Naive thymus-derived CD8-positive, alpha-beta T cell (primary cell): Measurements from ENCODE around the gene CASP3. TPM values are rescaled to one million over a fixed set of nuclear protein-coding genes. Genes with fewer than 3 reads are reported as not detected.
"Not testable (repeated sequence)": the region's sequence is repeated elsewhere in the genome, so short reads cannot be mapped to it uniquely, and the experiment has no call there.

Source experiments
- ATAC-seq, 2 donors: fragments of 150-1000 bp; cut with Tn5 transposase in 1 of 2; sonication (Bioruptor Pico), chemical (Tn5 transposase) in 1 of 2; 1 replicate in 1 of 2; 2 replicates in 1 of 2; pipeline ENCODE4 v1.10.0; 2021; ENCODE audit warnings: mild to moderate bottlenecking in 2 of 2, moderate library complexity in 2 of 2
- POLR2A ChIA-PET: fragments of 350-600 bp; sonication (Branson Sonifier 250); formaldehyde crosslinking; loops from one replicate; lab custom pipeline; 2021; ENCODE audit warnings: antibody characterized with exemption; lab: Charles Lee
- DNase-seq, 10 donors: peaks; one replicate each; pipeline versions ENCODE4 v3.0.0 to v3.0.0-alpha.2; 2020 to 2022
- H3K27ac Mint-ChIP-seq, 10 donors: one replicate each; pipeline ENCODE4 v1.8.0; 2020 to 2022; ENCODE audit warnings: mild to moderate bottlenecking in 10 of 10, mixed read lengths in 10 of 10, moderate library complexity in 4 of 10, inconsistent platforms in 1 of 10
- H3K27me3 Mint-ChIP-seq, 5 donors: one replicate each; pipeline ENCODE4 v1.8.0; 2021 to 2022; ENCODE audit warnings: mixed read lengths in 5 of 5
- H3K36me3 Mint-ChIP-seq, 3 donors: one replicate each; pipeline ENCODE4 v1.8.0; 2020 to 2022; ENCODE audit warnings: mixed read lengths in 3 of 3, mild to moderate bottlenecking in 2 of 3, inconsistent platforms in 1 of 3
- H3K4me1 Mint-ChIP-seq, 4 donors: one replicate each; pipeline ENCODE4 v1.8.0; 2021 to 2022; ENCODE audit warnings: mixed read lengths in 4 of 4
- H3K4me3 Mint-ChIP-seq, 10 donors: one replicate each; pipeline ENCODE4 v1.8.0; 2020 to 2022; ENCODE audit warnings: mild to moderate bottlenecking in 10 of 10, mixed read lengths in 10 of 10, moderate library complexity in 6 of 10, inconsistent platforms in 1 of 10
- H3K9me3 Mint-ChIP-seq, 9 donors: one replicate each; pipeline ENCODE4 v1.8.0; 2020 to 2022; ENCODE audit warnings: mixed read lengths in 9 of 9, mild to moderate bottlenecking in 3 of 9, inconsistent platforms in 1 of 9, moderate library complexity in 1 of 9
- polyA plus RNA-seq, 3 donors: library from polyadenylated mRNA; unstranded; fragments of 300-500 nt; fragmentation: Illumina TruSeq; gene quantifications; one replicate each; pipeline ENCODE4 v1.2.3, GENCODE V29; 2021
- total RNA-seq, 8 experiments: library from RNA in 2 of 8; stranded (reverse) in 2 of 8; gene quantifications; one replicate each; pipeline ENCODE4 v1.2.3 and lab custom pipeline; 2021 to 2026

Gene CASP3
- total and polyA plus RNA-seq, 5 experiments from 2014 or later = 1.9 to 22.8 (median 4.7) TPM

GRCh38 chr4:184657820-184658219, 8.6 kb upstream of the CASP3 start:
- POLR2A ChIA-PET = interaction anchor here (1.0 kb wide), 1 partner anchor 11 kb away, joined by 3 read pairs; no protein-coding TSS in a partner anchor
- H3K27me3 Mint-ChIP-seq, H3K9me3 Mint-ChIP-seq, H3K4me1 Mint-ChIP-seq, ATAC-seq, H3K27ac Mint-ChIP-seq, H3K4me3 Mint-ChIP-seq, DNase-seq: not testable (repeated sequence)
- H3K36me3 Mint-ChIP-seq = peaks cover 0 to 38% (median 24%) of the 10 kb centered on the region in 3 donors

GRCh38 chr4:184657144-184657543, 7.9 kb upstream of the CASP3 start:
- Mint-ChIP-seq H3K4me1 (peaks cover 2 to 10% (median 6%) of the 10 kb centered on the region in 4 donors), H3K9me3 (no peaks in the 10 kb centered on the region), H3K4me3 (no peak overlapping the region), H3K27me3 (no peaks in the 10 kb centered on the region), H3K36me3 (peaks cover 0 to 38% (median 24%) of the 10 kb centered on the region in 3 donors), H3K27ac (peak overlapping the region in 1 of 10 donors; percentile 49)
- POLR2A ChIA-PET = no interaction called here
- DNase-seq = no peak
- ATAC-seq = no peak

- H3K4me3 Mint-ChIP-seq = no peak overlapping the region
- POLR2A ChIA-PET = no interaction called here
- no peak for DNase-seq
- peaks cover 0 to 33% (median 24%) of the 10 kb centered on the region in 3 donors for H3K36me3 Mint-ChIP-seq
- no peaks in the 10 kb centered on the region for H3K27me3 Mint-ChIP-seq
- H3K27ac Mint-ChIP-seq = peak overlapping the region in 1 of 10 donors; percentile 15
- H3K4me1 Mint-ChIP-seq = peaks cover 4 to 16% (median 8%) of the 10 kb centered on the region in 4 donors
- H3K9me3 Mint-ChIP-seq = no peaks in the 10 kb centered on the region
- no peak for ATAC-seq
Measured at GRCh38 chr4:184655889-184656869, 6.9 kb upstream of the CASP3 start.

GRCh38 chr4:184653650-184654049, 4.4 kb upstream of the CASP3 start:
- Mint-ChIP-seq H3K4me1 (peaks cover 10 to 26% (median 18%) of the 10 kb centered on the region in 4 donors), H3K27me3 (no peaks in the 10 kb centered on the region), H3K9me3 (no peaks in the 10 kb centered on the region), H3K36me3 (peaks cover 0 to 19% (median 18%) of the 10 kb centered on the region in 3 donors), H3K4me3 (no peak overlapping the region), H3K27ac (no peak overlapping the region)
- DNase-seq = no peak
- no peak for ATAC-seq
- POLR2A ChIA-PET = no interaction called here

GRCh38 chr4:184652681-184653080, 3.4 kb upstream of the CASP3 start:
- DNase-seq, ATAC-seq, H3K27me3 Mint-ChIP-seq, H3K4me3 Mint-ChIP-seq, POLR2A ChIA-PET, H3K9me3 Mint-ChIP-seq: not testable (repeated sequence)
- H3K4me1 Mint-ChIP-seq = peaks cover 18 to 34% (median 25%) of the 10 kb centered on the region in 4 donors
- H3K36me3 Mint-ChIP-seq = peaks cover 0 to 19% (median 16%) of the 10 kb centered on the region in 3 donors
- H3K27ac Mint-ChIP-seq = peak overlapping the region in 2 of 10 donors; percentile 4 to 18

- Mint-ChIP-seq H3K9me3 (no peaks in the 10 kb centered on the region), H3K27ac (peak overlapping the region in 5 of 10 donors; percentile 4 to 69 (median 21)), H3K4me1 (peaks cover 20 to 37% (median 33%) of the 10 kb centered on the region in 4 donors), H3K36me3 (peaks cover 0 to 14% (median 11%) of the 10 kb centered on the region in 3 donors), H3K27me3 (no peaks in the 10 kb centered on the region), H3K4me3 (peak overlapping the region in 1 of 10 donors; percentile 19)
- DNase-seq (no peak), ATAC-seq (no peak)
- POLR2A ChIA-PET = no interaction called here
Measured at GRCh38 chr4:184651899-184652298, 2.7 kb upstream of the CASP3 start.

GRCh38 chr4:184649971-184650855, 966 bp upstream of the CASP3 start:
- Mint-ChIP-seq H3K4me1 (peaks cover 29 to 51% (median 49%) of the 10 kb centered on the region in 4 donors), H3K9me3 (no peaks in the 10 kb centered on the region), H3K27me3 (no peaks in the 10 kb centered on the region), H3K27ac (peak overlapping the region; percentile 82 to 97 (median 92)), H3K4me3 (peak overlapping the region; percentile 83 to 99 (median 94)), H3K36me3 (peaks cover 0 to 21% (median 5%) of the 10 kb centered on the region in 3 donors)
- POLR2A ChIA-PET = interaction anchor here (1.2 to 3.3 kb wide), 8 partner anchors 10 to 176 kb away, joined by 4 to 18 read pairs (median 10); partner anchors contain the start of genes ACSL1, CENPU and IRF2
- DNase-seq (peak in 2 of 10 donors; percentile 7 to 28), ATAC-seq (peak in 1 of 2 donors; percentile 6)

GRCh38 chr4:184648313-184649025, 778 bp downstream of the CASP3 start:
- H3K27me3 Mint-ChIP-seq = no peaks in the 10 kb centered on the region
- H3K9me3 Mint-ChIP-seq = no peaks in the 10 kb centered on the region
- peaks cover 4 to 26% (median 4%) of the 10 kb centered on the region in 3 donors for H3K36me3 Mint-ChIP-seq
- H3K4me3 Mint-ChIP-seq = peak overlapping the region; percentile 88 to 99 (median 96)
- peak overlapping the region; percentile 90 to 98 (median 96) for H3K27ac Mint-ChIP-seq
- DNase-seq = peak; percentile 18 to 70 (median 40)
- peak; percentile 14 to 25 for ATAC-seq
- POLR2A ChIA-PET = interaction anchor here (0.6 to 3.3 kb wide), 15 partner anchors 12 to 1204 kb away, joined by 3 to 18 read pairs (median 4); partner anchors contain the start of genes CDKN2AIP, CENPU, IRF2 and SLC25A4
- H3K4me1 Mint-ChIP-seq = peaks cover 35 to 66% (median 52%) of the 10 kb centered on the region in 4 donors

- DNase-seq (no peak), ATAC-seq (no peak)
- Mint-ChIP-seq H3K4me1 (peaks cover 35 to 68% (median 53%) of the 10 kb centered on the region in 4 donors), H3K27me3 (no peaks in the 10 kb centered on the region), H3K27ac (peak overlapping the region; percentile 90 to 98 (median 96)), H3K4me3 (peak overlapping the region; percentile 88 to 99 (median 96)), H3K36me3 (peaks cover 4 to 29% (median 4%) of the 10 kb centered on the region in 3 donors), H3K9me3 (no peaks in the 10 kb centered on the region)
- POLR2A ChIA-PET = interaction anchor here (0.6 to 3.3 kb wide), 11 partner anchors 15 to 1203 kb away, joined by 3 to 18 read pairs (median 5); partner anchors contain the start of genes CDKN2AIP and IRF2
Measured at GRCh38 chr4:184648054-184648312, 1.3 kb downstream of the CASP3 start.

GRCh38 chr4:184647266-184648053, 1.8 kb downstream of the CASP3 start:
- Mint-ChIP-seq H3K36me3 (peaks cover 4 to 34% (median 4%) of the 10 kb centered on the region in 3 donors), H3K27me3 (no peaks in the 10 kb centered on the region), H3K4me3 (peak overlapping the region; percentile 88 to 99 (median 96)), H3K9me3 (no peaks in the 10 kb centered on the region), H3K4me1 (peaks cover 33 to 73% (median 55%) of the 10 kb centered on the region in 4 donors), H3K27ac (peak overlapping the region; percentile 90 to 98 (median 96))
- ATAC-seq (no peak), DNase-seq (no peak)
- POLR2A ChIA-PET = interaction anchor here (0.9 to 3.3 kb wide), 6 partner anchors 9 to 1203 kb away, joined by 3 to 18 read pairs (median 7); partner anchors contain the start of genes CDKN2AIP and IRF2
